Breast epithelium (tissue), 3 donors: Measurements from ENCODE around the gene S100P.

Experiments used
- POLR2A ChIP-seq: fragments of 450-650 bp; IDR thresholded peaks from one replicate; pipeline ENCODE4 v1.6.1; 2016; ENCODE audit warnings: antibody characterized with exemption, mild to moderate bottlenecking, moderate library complexity
- TF ChIP-seq, protein P1 (sequence below), 3 donors: fragments of 450-650 bp; IDR thresholded peaks; one replicate each; pipeline ENCODE4 v1.5.1; 2016 to 2017; ENCODE audit warnings: antibody characterized with exemption in 3 of 3, mild to moderate bottlenecking in 3 of 3, moderate library complexity in 3 of 3

DNA sequence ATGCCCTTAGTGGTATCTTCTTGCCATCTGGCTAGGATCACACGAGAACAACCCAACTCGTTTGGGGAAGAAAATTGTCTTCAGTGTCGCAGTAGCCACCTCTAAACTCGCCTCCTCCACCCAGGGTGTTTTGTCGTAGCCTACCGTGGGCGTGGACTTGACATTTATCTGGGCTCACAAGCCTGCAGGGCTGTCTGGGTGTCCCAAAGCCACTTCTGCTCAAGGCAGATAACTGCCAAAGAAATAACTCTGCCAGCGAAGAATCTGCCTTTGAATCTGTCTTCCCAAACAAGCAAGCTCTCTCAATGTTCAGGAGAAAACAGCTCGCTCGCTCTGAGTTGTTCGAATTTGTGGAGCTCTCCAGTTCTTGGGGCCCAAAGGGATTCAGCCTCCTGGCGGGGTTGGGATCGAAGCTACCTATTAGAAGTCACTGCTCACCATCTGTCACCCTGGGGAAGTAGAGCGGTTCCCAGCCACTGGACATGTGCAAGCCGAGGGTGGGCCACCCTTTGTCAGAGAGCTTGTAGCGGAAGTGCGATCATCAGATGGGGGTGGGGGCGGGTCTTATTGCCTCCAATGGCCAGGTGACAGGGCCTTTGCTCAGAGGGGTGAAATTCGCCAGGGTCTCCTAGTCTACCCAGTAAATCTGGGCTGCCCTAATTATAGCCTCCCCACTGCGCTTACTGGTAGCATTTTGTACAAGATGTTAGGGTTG, 37.1 kb downstream of the S100P start:
- TF ChIP-seq, protein P1, sequence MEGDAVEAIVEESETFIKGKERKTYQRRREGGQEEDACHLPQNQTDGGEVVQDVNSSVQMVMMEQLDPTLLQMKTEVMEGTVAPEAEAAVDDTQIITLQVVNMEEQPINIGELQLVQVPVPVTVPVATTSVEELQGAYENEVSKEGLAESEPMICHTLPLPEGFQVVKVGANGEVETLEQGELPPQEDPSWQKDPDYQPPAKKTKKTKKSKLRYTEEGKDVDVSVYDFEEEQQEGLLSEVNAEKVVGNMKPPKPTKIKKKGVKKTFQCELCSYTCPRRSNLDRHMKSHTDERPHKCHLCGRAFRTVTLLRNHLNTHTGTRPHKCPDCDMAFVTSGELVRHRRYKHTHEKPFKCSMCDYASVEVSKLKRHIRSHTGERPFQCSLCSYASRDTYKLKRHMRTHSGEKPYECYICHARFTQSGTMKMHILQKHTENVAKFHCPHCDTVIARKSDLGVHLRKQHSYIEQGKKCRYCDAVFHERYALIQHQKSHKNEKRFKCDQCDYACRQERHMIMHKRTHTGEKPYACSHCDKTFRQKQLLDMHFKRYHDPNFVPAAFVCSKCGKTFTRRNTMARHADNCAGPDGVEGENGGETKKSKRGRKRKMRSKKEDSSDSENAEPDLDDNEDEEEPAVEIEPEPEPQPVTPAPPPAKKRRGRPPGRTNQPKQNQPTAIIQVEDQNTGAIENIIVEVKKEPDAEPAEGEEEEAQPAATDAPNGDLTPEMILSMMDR (IDR thresholded peaks at IDR 0.05), result no peak
- no peak for TF ChIP-seq POLR2A
